Testis (tissue), 5 donors: Measurements from ENCODE around the gene TCF7. TPM values are rescaled to one million over a fixed set of nuclear protein-coding genes. Genes with fewer than 3 reads are reported as not detected.

Source experiments
- DNase-seq: peaks from one replicate; pipeline ENCODE4 v3.0.0-alpha.2; 2019
- H3K27ac ChIP-seq, 2 donors: fragments of 200-600 bp; sonication (generic); one replicate each; pipeline ENCODE4 v1.5.1; 2019
- H3K27me3 ChIP-seq: fragments of 200-600 bp; sonication (generic); one replicate; pipeline ENCODE4 v1.5.1; 2019
- H3K36me3 ChIP-seq: fragments of 200-600 bp; sonication (generic); one replicate; pipeline ENCODE4 v1.5.1; 2017; ENCODE audit warnings: low read depth; ENCODE audit errors: missing control alignments
- H3K4me1 ChIP-seq: fragments of 200-600 bp; sonication (generic); one replicate; pipeline ENCODE4 v1.5.1; 2019
- H3K4me3 ChIP-seq, 2 donors: fragments of 200-600 bp; sonication (generic); one replicate each; pipeline ENCODE4 v1.5.1; 2017 to 2019
- H3K9me3 ChIP-seq: fragments of 200-600 bp; sonication (generic); one replicate; pipeline ENCODE4 v1.5.1; 2017
- CTCF ChIP-seq, 3 experiments: fragments of 450-650 bp in 2 of 3; fragments of 200-600 bp in 1 of 3; sonication (generic) in 1 of 3; IDR thresholded peaks; one replicate each; pipeline ENCODE4 v1.5.1; 2016 to 2019; ENCODE audit warnings: antibody characterized with exemption in 3 of 3, mild to moderate bottlenecking in 2 of 3, moderate library complexity in 1 of 3
- POLR2A ChIP-seq: fragments of 450-650 bp; IDR thresholded peaks from one replicate; pipeline ENCODE4 v1.6.1; 2017; ENCODE audit warnings: antibody characterized with exemption, mild to moderate bottlenecking, moderate library complexity
- WGBS, 2 donors: methylation state at CpG; one replicate each; pipeline ENCODE4 v1.1.5; 2018; 5-methylcytosine and 5-hydroxymethylcytosine counted together
- intact Hi-C: fragments of 100-400 bp; cut with DNase I; formaldehyde crosslinking; loops from one replicate; pipeline ENCODE4 v1.15.1; 2023; ENCODE audit warnings: low total_unique reads
- long read RNA-seq, 2 donors: transcript quantifications; one replicate each; lab custom pipeline, GENCODE V29; 2026
- polyA plus RNA-seq: library from polyadenylated mRNA; stranded (reverse); fragments of 350-450 nt; fragmentation: Illumina TruSeq; extraction: RNeasy Lipid Tissue Mini Kit (QIAGEN cat#74804); gene quantifications from one replicate; pipeline ENCODE4 v1.2.3, GENCODE V29; 2014; ENCODE audit warnings: low read depth, low replicate concordance; ENCODE audit not compliant: insufficient read depth
- total RNA-seq, 2 donors: library from RNA; depleted of rRNA; stranded (reverse); fragments of >200 nt; gene quantifications; one replicate each; pipeline ENCODE4 v1.2.3, GENCODE V29; 2016

Gene TCF7
- total RNA-seq, result 10 to 100 TPM; 15.2 to 16.1 TPM
- polyA plus RNA-seq, result 9.9 TPM
- long read RNA-seq, donor 1, partial matches to known transcripts, result 1,376 of 1,431 reads
- long read RNA-seq, donor 1, other reads (novel, unspliced or antisense), result 54 of 1,431 reads
- long read RNA-seq, donor 2, partial matches to known transcripts, result 250 of 767 reads
- long read RNA-seq, donor 2, other reads (novel, unspliced or antisense), result 516 of 767 reads

DNA sequence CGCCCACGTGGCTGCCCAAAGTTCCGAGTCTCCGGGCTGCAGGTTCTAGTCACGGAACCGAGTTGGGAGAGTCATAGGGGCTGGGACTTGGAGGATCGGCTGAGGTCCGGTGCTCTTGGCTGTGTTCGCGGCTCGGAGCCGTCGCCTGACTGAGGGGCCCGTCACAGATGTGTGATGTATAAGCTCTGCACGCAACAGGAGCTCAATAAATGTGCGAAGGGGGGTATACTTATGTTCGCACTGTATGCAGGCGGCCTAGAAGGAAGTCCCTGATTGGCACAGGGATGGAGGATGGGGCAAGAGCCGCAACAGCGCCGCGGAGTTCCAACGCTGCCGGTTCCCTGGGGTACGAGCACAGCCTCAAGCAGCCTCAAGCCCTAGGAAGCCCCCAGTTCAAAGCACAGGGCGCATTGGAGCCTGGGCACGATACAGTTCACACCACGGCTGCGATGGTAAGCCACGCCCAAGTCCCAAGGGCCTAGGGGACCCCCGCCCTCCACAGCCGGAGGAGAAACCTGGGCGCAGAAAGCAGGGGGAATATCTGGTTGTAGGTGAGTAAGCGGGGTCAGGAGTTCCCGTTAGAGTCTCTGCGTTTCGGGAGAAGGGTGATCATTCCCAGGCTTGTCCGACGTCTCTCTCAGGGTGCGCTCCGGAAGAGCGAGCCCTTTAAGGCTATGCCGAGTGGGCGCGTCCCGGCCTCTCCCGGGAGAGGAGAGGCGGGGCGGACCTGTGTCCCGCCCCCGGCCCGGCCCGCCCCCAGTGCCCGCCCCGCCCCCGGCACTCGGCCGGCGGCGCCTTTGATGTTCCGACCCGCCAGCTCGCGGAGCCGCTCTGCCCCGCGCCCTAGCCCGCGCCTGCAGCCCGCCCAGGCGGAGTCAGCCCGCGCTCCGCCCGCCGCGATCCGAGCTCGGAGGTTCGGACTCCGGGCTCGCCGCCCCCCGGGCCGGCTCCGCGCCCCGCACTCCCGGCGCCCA, at the start of gene TCF7:
Gene TCF7, plus strand, starts transcription at position 780 of the 974 bp plus-strand sequence. CDS start 226 bp downstream, outside the sequence.
- H3K9me3 ChIP-seq, result no peaks in the 10 kb centered on the region
- no peaks in the 10 kb centered on the region for H3K27me3 ChIP-seq
- no peaks in the 10 kb centered on the region for H3K36me3 ChIP-seq
- peak; percentile 75 for DNase-seq
- TF ChIP-seq POLR2A, result no peak
- no peak for TF ChIP-seq CTCF (IDR thresholded peaks at IDR 0.05)
- intact Hi-C loops, result no loop called here
- H3K4me3 ChIP-seq, result peak within 1 kb of the TSS; percentile 45 to 49
- no peaks in the 10 kb centered on the region for H3K4me1 ChIP-seq
- 0 to 2% methylated on average over 3 to 43 of the region's 90 CpGs for WGBS, 2 donors
- peak within 1 kb of the TSS; percentile 24 to 50 for H3K27ac ChIP-seq

GRCh38 chr5:134069553-134069952, 44.9 kb upstream of the TCF7 start:
- no peak overlapping the region for H3K27ac ChIP-seq
- TF ChIP-seq CTCF (IDR thresholded peaks at IDR 0.05) (no peak), POLR2A (no peak)
- no peak overlapping the region for H3K4me3 ChIP-seq
- WGBS, 2 donors, result 82 to 90% methylated on average over 6 of the region's 6 CpGs
- no peaks in the 10 kb centered on the region for H3K9me3 ChIP-seq
- no peaks in the 10 kb centered on the region for H3K27me3 ChIP-seq
- peaks cover 17% of the 10 kb centered on the region for H3K4me1 ChIP-seq
- H3K36me3 ChIP-seq, result no peaks in the 10 kb centered on the region
- DNase-seq, result no peak
- intact Hi-C loops, result no loop called here

- Histone ChIP-seq H3K27ac (no peak overlapping the region), H3K4me3 (peak overlapping the region; percentile 4 to 50), H3K9me3 (no peaks in the 10 kb centered on the region), H3K36me3 (no peaks in the 10 kb centered on the region), H3K27me3 (no peaks in the 10 kb centered on the region), H3K4me1 (peaks cover 17% of the 10 kb centered on the region)
- no peak for TF ChIP-seq POLR2A
- no peak for TF ChIP-seq CTCF (IDR thresholded peaks at IDR 0.05)
- intact Hi-C loops, result no loop called here
- peak; percentile 48 for DNase-seq
- 8 to 15% methylated on average over 10 to 35 of the region's 46 CpGs for WGBS, 2 donors
Measured at GRCh38 chr5:134070725-134071613, 43.5 kb upstream of the TCF7 start.

DNA sequence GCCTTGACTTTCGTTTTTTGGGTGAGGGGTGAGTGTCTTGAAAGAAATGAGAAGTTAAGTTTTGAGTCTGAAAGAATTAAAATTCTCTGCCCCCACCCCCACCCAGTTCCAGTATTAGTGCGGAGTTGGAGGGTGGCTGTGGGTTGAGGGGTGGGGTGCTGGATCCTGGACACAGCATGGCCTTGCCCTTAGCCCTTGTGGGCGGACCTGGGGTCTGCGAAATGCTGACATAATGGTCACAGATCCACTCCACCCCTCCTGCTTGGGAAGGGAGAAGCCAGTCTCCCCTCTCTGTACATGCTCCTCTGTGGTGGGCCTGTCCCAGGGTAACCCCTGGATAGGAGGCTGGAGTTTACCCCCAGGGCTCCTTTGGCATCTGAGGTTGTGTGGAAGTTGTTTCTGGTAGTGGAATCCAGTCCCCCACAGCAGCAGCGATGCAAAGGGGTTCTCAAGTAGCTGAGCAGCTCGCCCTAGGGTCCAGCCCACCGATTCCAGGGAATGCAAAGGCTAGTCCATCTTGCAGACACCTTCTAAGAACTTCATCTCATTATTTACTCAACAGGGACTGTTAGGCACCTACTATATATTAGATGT, 42.8 kb upstream of the TCF7 start:
- Histone ChIP-seq H3K9me3 (no peaks in the 10 kb centered on the region), H3K4me1 (peaks cover 17% of the 10 kb centered on the region), H3K27ac (no peak overlapping the region), H3K27me3 (no peaks in the 10 kb centered on the region), H3K36me3 (no peaks in the 10 kb centered on the region), H3K4me3 (peak overlapping the region in 1 of 2 donors; percentile 50)
- TF ChIP-seq CTCF (IDR thresholded peaks at IDR 0.05) (no peak), POLR2A (no peak)
- intact Hi-C loops, result no loop called here
- WGBS, 2 donors, result 57 to 69% methylated on average over 7 of the region's 7 CpGs
- no peak for DNase-seq
